Neutrophil (primary cell): ENCODE measurements around the gene PLAAT5.

Source experiments
- H3K27ac ChIP-seq: fragments of 200-600 bp; sonication (generic); 2 replicates; pipeline ENCODE4 v1.5.1; 2016; ENCODE audit warnings: mild to moderate bottlenecking, moderate library complexity
- H3K27me3 ChIP-seq: fragments of 200-600 bp; sonication (generic); 2 replicates; pipeline ENCODE4 v1.6.0; 2016; ENCODE audit warnings: mild to moderate bottlenecking
- H3K36me3 ChIP-seq: fragments of 200-600 bp; sonication (generic); 2 replicates; pipeline ENCODE4 v1.5.1; 2017
- H3K4me1 ChIP-seq, 2 experiments: fragments of 200-600 bp in 1 of 2; sonication (generic) in 1 of 2; 1 replicate in 1 of 2; 2 replicates in 1 of 2; pipeline versions ENCODE4 v1.5.1 to v1.6.1; 2013 to 2016; ENCODE audit warnings: low read depth in 1 of 2, low read length in 1 of 2, mild to moderate bottlenecking in 1 of 2, moderate library complexity in 1 of 2; ENCODE audit not compliant: control insufficient read depth in 1 of 2, insufficient read depth in 1 of 2
- H3K4me3 ChIP-seq, 2 experiments: fragments of 200-600 bp in 1 of 2; sonication (generic) in 1 of 2; 1 replicate in 1 of 2; 2 replicates in 1 of 2; pipeline ENCODE4 v1.5.1; 2013 to 2016; ENCODE audit warnings: low read depth in 1 of 2, low read length in 1 of 2, mild to moderate bottlenecking in 1 of 2, moderate library complexity in 1 of 2
- H3K9me3 ChIP-seq: fragments of 200-600 bp; sonication (generic); 2 replicates; pipeline ENCODE4 v1.5.1; 2016
- TF ChIP-seq, protein P1 (sequence below): fragments of 200-600 bp; sonication (generic); IDR thresholded peaks from 2 replicates; pipeline ENCODE4 v1.5.1; 2016; ENCODE audit warnings: antibody characterized with exemption

PLAAT5 gene

DNA sequence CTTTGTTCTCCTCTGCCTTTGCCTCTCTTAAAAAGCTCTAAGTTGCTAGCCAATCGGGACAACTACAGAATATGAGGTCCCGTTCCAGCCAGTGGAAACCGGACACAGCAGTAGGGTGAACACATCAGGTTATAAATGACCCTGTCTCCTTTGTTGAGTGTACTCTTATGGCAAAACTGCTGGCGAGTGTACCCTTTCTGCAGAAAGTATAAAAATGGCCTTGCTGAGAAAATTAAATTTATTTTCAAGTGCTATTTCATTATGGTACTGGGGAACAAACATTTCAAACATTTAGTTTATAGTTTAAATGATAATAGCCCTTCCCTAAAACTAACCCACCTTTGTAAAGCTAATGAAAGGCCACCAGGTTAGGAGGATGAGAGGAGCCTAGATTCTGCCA lies 8.9 kb upstream of the PLAAT5 start:
- Histone ChIP-seq H3K27me3 (no peaks in the 10 kb centered on the region), H3K9me3 (no peaks in the 10 kb centered on the region), H3K4me3 (no peak overlapping the region), H3K4me1 (peaks cover 60 to 66% of the 10 kb centered on the region in 2 experiments), H3K27ac (peak overlapping the region; percentile 71), H3K36me3 (no peaks in the 10 kb centered on the region)
- TF ChIP-seq, protein P1, sequence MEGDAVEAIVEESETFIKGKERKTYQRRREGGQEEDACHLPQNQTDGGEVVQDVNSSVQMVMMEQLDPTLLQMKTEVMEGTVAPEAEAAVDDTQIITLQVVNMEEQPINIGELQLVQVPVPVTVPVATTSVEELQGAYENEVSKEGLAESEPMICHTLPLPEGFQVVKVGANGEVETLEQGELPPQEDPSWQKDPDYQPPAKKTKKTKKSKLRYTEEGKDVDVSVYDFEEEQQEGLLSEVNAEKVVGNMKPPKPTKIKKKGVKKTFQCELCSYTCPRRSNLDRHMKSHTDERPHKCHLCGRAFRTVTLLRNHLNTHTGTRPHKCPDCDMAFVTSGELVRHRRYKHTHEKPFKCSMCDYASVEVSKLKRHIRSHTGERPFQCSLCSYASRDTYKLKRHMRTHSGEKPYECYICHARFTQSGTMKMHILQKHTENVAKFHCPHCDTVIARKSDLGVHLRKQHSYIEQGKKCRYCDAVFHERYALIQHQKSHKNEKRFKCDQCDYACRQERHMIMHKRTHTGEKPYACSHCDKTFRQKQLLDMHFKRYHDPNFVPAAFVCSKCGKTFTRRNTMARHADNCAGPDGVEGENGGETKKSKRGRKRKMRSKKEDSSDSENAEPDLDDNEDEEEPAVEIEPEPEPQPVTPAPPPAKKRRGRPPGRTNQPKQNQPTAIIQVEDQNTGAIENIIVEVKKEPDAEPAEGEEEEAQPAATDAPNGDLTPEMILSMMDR: no peak

DNA sequence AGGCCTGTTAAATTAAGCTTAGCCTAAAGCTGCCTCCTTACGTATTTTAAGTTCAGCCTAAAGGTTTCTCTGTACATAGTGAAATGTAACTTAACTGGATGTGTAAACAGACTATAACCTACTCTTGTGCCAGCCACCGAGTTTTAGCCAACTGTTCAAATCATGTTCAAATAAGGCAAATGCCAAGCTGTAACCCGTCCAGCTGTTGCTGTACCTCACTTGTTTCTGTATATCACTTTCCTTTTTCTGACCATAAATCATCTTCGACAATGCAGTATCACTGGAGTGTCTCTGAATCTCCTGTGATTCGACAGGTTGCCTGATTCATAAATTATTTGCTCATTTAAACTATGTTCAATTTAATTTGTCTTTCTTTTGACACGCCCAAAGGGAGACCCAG lies 4.0 kb upstream of the PLAAT5 start:
- Histone ChIP-seq H3K27ac (no peak overlapping the region), H3K27me3 (peaks cover 11% of the 10 kb centered on the region), H3K4me1 (peaks cover 30 to 42% of the 10 kb centered on the region in 2 experiments), H3K36me3 (no peaks in the 10 kb centered on the region), H3K4me3 (no peak overlapping the region), H3K9me3 (no peaks in the 10 kb centered on the region)
- TF ChIP-seq, protein P1: no peak

DNA sequence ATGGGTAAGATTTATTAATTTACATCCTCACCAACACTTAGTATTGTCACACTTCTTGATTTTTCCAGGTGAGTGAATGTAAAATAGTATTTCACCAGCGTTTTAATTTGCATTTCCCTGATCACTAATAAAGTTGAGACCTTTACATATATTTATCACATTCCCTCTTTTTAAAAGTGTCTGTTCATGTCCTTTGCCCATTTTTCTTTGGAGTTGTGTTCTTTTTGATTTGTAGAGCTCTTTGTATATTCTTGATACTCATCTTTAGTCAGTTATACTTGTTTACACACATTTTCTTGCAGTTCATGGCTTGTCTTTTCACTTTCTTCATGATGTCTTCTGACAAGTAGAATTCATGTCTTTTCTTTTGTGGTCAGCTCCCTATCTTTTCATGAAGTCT lies 2.2 kb upstream of the PLAAT5 start:
- Histone ChIP-seq H3K4me1 (peaks cover 19 to 25% of the 10 kb centered on the region in 2 experiments), H3K27me3 (peaks cover 25% of the 10 kb centered on the region), H3K4me3 (no peak overlapping the region), H3K36me3 (no peaks in the 10 kb centered on the region), H3K27ac (no peak overlapping the region), H3K9me3 (no peaks in the 10 kb centered on the region)
- TF ChIP-seq, protein P1: no peak

DNA sequence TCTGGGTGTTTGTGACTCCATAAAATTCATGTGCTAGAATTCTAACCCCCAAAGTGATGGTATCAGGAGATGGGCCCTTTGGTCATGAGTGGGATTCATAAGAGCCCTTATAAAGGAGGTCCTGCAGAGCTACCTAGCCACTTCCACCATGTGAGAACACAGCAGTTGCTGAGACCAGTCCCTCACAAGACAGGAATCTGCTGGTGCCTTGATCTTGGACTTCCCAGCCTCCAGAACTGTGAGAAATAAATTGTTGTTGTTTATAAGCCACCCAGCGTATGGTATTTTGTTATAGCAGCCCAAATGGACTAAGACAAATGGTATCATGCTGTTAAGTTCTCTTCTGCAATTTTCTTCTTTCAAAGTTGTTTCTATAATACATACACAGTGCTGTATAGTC lies 1.5 kb upstream of the PLAAT5 start:
- TF ChIP-seq, protein P1: no peak
- Histone ChIP-seq H3K27ac (peak overlapping the region; percentile 5), H3K27me3 (peaks cover 29% of the 10 kb centered on the region), H3K36me3 (no peaks in the 10 kb centered on the region), H3K4me3 (no peak overlapping the region), H3K4me1 (peaks cover 19 to 25% of the 10 kb centered on the region in 2 experiments), H3K9me3 (no peaks in the 10 kb centered on the region)

DNA sequence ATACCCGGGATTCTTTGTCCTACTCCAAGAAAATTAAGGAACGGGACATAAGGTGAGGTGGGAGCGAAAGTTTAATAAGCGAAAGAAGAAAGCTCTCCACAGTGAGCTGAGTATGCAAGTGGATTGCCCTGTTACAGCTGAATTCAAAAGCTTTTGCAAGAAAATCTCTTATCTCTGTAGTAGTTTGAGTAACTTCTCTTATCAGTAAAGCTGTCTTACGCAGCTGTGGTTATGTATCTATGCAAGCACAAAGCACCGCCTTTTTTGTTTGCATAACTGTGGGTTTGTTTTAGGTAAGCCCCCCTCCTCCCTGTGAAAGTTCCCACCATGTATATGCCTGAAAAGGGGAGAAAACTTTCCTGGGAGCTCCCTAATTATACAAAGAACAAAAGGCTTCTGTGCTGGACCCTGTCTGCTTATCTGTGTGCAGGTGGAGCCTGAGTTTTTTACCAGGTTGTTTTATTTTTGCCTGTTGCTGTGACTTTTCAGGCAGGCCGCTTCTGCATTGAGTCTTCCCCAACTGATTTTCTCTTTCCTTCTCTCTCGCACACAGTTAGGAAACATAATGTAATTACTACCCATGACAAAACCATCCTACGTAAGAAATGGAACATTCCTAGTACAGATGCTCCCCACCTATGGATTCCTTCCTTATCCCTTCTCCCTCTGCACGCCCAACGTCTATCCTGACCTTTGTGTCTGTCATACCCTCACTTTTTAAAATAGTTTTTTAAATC lies 837 bp upstream of the PLAAT5 start:
- Histone ChIP-seq H3K4me1 (peaks cover 19 to 25% of the 10 kb centered on the region in 2 experiments), H3K27me3 (peaks cover 34% of the 10 kb centered on the region), H3K36me3 (no peaks in the 10 kb centered on the region), H3K4me3 (peak overlapping the region; percentile 53 to 60), H3K27ac (peak overlapping the region; percentile 5), H3K9me3 (no peaks in the 10 kb centered on the region)
- TF ChIP-seq, protein P1: no peak
